AML-193 (cell line): ENCODE data around the gene CAPN11.

ENCODE experiments used
- DNase-seq, 2 experiments: peaks; one replicate each; lab custom pipeline; 2025; lab: John Stamatoyannopoulos, UW

CAPN11 gene

DNA sequence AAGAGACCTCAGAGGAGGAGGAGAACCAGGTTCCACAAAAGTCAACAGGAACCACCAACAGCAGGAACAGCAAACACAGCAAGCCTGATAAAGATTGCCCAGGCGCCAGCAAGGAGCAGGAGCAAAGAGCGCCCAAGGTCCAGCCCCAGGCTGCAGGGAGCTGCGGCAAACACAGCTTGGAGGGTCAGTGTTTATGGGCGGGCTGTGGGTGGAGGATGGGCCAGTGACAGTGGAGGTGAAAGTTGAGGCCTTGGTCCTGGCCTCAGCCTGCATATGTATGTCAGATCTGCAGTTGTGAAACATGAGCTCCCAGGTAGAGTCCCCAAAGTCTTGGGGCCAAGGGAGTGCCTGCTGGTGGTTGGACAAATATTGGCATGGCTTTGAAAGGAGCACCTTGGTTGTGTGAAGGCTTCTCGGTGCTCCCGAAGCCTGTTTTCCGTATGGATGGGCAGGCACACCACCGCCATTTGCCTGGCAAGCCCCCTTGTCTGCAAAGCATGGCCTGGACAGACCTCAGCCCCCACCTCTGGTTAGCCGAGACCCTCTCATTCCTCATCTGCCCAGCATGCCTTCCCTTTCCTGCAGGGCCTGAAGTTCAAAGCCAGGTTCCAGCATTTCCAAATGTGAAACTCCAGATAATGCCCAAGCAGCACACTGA, 2.0 kb upstream of the CAPN11 start:
- no peak for DNase-seq

DNA sequence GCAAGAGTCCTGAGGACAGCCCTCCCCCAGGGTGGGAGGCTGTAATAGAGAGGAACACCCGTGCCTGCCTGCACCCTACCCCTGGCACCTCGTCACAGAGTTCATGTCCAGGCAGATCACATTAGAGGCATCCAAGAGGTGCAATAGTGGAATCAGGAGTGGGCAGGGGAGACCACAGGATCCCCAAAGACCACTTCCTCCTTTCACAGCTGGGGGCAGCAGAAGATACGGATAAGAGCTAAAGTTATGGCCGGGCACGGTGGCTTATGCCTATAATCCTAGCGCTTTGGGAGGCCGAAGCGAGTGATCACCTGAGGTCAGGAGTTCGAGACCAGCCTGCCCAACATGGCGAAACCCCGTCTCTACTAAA, 1.5 kb upstream of the CAPN11 start:
- no peak for DNase-seq

- no peak for DNase-seq
Observed at GRCh38 chr6:44161997-44162338, 3.3 kb downstream of the CAPN11 start.

GRCh38 chr6:44162876-44163625, 4.4 kb downstream of the CAPN11 start:
- DNase-seq = no peak

DNA sequence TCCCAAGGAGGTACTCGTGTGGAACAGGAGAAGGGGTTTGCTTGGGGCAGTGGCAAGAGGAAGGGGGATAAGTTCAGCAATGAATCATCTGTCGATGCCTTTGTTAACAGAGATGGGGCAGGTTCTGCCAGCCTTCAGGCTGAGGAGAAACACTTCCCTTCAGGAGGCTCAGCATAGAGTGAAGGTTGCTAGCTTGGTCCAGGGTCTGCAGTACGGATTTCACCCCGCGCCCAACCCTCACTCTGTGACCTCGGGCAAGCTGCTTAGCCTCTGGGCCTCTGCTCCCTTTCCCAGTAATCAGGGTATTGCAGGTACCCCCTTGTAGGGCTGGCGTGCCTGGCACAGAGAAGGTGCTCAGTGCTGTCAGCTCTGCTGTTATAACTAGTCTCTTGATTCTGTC, 7.5 kb downstream of the CAPN11 start:
- no peak for DNase-seq

DNA sequence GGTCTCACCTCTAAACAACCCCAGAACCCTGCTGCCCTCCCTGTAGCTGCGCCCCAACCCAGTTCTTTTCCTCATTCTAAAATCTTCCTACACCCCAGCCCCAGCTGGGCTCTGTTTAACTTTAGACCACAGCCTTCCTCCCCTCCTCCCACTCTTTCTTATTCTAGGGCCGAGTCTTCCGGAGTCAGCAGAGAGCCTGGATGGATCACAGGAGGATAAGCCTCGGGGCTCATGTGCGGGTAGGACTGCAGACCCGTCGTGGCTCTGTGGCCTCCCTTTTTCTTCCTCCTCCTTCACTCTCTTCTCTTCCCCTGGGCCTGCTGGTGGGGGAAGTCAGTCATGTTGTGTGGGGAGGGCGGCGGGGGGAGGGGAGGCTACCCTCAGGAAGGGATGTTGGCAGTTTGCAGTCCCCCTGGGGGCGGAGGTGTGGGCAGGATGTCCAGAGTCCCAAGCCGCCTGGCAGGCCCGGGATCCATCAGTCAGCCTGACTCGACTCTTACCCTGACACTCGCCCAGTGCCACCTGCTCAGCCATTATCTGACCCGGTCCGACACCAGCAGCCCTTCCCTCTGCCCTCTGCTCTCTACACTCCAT, 8.1 kb downstream of the CAPN11 start:
- peak; percentile 34 to 36 for DNase-seq

- no peak for DNase-seq
Observed at GRCh38 chr6:44167567-44167966, 8.9 kb downstream of the CAPN11 start.

- DNase-seq = no peak
Observed at GRCh38 chr6:44169154-44169553, 10.5 kb downstream of the CAPN11 start.

DNA sequence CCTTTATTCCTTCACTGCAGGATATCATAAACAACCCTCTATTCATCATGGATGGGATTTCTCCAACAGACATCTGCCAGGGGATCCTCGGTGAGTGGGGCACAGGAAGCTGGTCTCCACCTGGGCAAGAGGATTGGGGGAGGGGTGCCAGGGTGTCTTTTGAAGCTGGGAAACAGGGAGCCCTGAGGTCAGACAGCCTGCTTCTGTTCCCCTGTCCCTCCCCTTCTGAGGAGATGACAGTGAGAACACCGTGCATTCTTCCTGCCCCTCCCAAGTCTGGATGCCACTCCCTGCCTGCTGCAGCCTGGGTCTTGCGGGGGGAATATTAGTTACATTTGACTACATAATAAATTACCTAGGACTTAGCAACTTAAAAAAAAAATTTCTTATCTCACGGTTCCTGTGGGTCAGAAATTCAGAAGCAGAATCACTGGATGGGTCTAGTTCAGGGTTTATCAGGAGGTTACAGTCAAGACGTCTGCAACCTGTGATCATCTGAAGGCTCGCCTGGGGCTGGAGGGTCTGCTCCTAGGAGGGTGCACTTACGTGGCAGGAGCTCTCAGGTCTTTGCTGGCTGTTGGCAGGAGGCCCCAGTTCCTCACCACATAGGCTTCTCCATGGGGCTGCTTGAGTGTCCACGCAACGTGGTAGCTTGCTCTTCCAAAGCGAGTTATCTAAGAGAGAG, 11.4 kb downstream of the CAPN11 start:
- DNase-seq = no peak

DNA sequence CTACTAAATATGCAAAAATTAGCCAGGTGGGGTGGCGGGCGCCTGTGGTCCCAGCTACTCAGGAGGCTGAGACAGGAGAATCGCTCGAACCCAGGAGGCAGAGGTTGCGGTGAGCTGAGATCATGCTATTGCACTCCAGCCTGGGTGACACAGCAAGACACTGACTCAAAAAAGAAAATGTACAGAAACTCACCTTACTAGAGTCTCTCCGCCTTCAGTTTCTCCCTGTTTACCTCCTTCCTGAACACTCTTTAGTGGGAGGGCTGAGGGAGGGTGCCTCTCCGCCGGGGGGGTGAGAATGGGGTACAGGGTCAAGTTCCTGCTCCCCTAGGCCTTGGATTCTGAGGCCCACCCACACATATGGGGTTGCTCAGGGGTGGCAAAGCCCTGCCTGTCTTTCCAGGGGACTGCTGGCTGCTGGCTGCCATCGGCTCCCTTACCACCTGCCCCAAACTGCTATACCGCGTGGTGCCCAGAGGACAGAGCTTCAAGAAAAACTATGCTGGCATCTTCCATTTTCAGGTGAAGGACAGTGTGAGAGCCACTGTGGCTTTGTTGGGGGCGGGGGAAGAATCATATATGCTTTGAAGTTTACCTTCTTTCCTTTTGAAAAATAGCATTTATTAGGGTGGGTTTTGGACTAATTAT, 13.4 kb downstream of the CAPN11 start:
- DNase-seq = no peak

- DNase-seq = peak; percentile 90
Observed at GRCh38 chr6:44172731-44173500, 14.3 kb downstream of the CAPN11 start.

DNA sequence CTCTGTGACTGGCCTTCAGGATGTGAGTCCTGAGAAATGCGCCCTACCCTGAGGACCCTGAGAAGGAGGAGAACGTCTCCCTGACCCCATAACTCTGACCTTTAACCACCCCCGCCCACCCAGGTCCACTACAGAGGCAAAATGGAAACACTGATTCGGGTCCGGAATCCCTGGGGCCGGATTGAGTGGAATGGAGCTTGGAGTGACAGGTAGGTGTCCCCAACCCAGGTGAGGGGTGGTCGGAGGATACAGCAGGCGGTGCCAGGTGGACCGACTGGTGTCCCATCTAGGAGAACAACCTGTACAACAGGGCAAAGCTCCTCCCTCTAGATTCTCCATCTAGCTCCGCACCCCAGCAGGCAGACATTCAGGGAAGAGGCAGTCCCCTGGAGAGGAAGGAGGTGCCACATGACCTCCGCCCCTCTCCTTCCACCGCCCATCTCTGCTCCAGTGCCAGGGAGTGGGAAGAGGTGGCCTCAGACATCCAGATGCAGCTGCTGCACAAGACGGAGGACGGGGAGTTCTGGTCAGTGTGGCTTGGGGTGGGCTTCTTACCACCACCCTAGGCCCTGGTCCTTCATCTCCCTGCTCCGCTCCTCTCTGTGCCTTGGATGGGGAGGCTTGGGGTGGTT, 17.6 kb downstream of the CAPN11 start:
- no peak for DNase-seq

- DNase-seq = no peak
Observed at GRCh38 chr6:44176762-44177509, 18.3 kb downstream of the CAPN11 start.

DNA sequence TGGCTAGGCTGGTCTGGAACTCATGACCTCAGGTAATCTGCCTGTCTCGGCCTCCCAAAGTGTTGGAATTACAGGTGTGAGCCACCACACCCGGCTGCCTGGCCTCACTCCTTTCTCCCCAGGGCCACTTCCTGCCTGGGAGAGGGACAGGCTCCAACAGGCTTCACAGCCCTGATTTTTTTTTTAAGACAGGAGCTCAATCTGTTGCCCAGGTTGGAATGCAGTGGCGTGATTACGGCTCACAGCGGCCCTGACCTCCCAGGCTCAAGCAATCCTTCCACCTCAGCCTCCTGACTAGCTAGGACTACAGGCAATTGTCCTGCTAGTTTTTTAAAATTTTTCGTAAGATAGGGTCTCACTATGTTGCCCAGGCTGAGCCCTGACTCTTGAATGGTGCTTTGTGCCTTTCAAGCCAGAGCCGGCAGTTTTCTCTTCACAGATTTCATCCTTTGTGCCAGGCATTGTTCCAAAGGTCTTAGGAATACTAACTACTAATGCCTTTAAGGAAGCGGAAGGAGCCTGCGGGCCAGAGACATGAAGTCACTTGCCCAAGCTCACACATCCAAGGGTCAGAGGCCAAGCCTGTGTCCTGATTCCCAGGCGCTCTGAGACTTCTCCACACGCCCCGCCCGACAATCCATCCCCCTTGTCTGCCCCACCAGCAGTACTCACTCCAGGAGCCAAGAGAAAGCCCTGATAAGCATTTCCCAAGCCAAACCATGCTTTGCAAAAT, 19.2 kb downstream of the CAPN11 start:
- no peak for DNase-seq

- DNase-seq = no peak
Observed at GRCh38 chr6:44178424-44179071, 19.9 kb downstream of the CAPN11 start.

DNA sequence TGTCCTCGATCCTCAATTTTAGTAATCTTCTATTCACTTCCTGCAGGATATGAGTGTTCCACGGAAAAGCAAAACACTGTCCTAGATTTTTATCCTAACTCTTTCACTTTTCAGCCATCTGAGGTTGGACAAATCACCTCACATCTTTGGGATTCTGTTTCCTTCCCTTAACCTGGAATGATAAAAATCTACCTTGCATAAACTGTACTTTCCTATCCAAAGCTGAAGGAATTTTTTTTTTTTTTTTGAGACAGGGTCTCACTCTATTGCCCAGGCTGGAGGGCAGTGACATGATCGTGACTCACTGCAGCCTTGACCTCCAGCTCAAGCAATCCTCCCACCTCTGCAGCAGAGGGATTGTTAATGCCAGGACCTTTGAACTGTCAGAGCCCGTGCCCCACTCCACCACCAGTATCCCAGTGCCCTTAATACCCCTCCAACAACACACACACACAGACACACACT, 20.5 kb downstream of the CAPN11 start:
- DNase-seq = no peak

DNA sequence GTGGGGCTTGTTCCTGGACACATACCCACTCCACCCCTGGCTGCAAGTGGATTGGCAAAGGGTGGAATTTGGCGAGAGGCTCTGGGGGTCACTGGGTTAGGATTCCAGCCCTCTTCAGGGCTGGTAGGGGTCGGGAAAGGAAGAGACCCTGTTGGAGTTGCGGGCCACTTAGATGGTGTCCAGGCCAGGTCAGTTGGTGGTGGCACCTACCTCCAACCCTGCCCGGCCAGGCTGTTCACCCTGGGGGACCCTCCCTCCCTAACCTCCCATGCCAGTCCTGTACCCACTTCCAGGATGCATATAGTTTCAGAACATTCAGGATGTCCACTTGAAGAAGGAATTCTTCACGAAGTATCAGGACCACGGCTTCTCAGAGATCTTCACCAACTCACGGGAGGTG, 21.0 kb downstream of the CAPN11 start:
- no peak for DNase-seq

DNA sequence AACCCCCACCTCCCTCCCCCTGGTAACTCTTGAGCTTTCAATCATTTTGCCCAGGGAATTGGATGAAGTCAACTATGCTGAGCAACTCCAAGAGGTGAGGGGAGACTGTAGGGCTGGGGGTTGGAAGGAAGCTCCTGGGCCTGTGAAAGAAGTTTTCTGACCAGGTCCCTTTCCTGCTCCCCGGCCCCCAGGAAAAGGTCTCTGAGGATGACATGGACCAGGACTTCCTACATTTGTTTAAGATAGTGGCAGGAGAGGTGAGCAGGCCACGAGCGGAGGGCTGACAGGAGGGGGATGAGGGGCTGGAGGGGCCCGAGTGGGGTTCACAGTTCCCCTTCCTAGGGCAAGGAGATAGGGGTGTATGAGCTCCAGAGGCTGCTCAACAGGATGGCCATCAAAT, 21.8 kb downstream of the CAPN11 start:
- no peak for DNase-seq

DNA sequence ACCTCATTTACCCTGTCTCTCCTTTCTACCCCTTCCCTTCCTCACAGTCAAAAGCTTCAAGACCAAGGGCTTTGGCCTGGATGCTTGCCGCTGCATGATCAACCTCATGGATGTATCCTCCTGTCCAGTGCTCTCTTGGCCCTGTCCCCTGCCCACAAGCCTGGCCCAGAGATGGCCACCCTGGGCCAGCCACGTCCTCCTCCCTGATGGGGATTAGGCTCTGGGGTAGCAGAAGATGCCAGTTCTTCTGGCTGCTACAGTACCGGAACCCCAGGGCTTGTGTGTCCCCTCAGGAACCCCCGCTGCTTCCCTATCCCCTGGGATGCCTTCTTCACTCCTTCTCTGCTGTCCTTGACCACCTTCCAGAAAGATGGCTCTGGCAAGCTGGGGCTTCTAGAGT, 22.3 kb downstream of the CAPN11 start:
- no peak for DNase-seq
